Kidney (tissue), 14 donors: ENCODE data around the gene TEX55. TPM values are rescaled to one million over a fixed set of nuclear protein-coding genes. Genes with fewer than 3 reads are reported as not detected.
"Not testable (repeated sequence)": the region's sequence is repeated elsewhere in the genome, so short reads cannot be mapped to it uniquely, and the experiment has no call there.

Experiments used
- DNase-seq, 5 donors: peaks; one replicate each; pipeline ENCODE4 v3.0.0-alpha.2; 2013 to 2020
- FAIRE-seq: peaks from 2 replicates; lab custom pipeline; 2012; peaks lifted over from hg19 to GRCh38; lab: Jason Lieb, UNC
- H3K27ac ChIP-seq, 2 donors: one replicate each; pipeline ENCODE4 v1.7.0; 2013; ENCODE audit warnings: low read depth in 2 of 2, low read length in 2 of 2, inconsistent platforms in 1 of 2
- H3K27me3 ChIP-seq: one replicate; pipeline ENCODE4 v1.7.1; 2013; ENCODE audit warnings: low read length, inconsistent platforms; ENCODE audit not compliant: control insufficient read depth, insufficient read depth
- H3K36me3 ChIP-seq, 3 donors: one replicate each; pipeline versions ENCODE4 v1.7.0 to v1.7.1; 2013; ENCODE audit warnings: low read length in 3 of 3, control low read depth in 1 of 3, inconsistent platforms in 1 of 3; ENCODE audit not compliant: insufficient read depth in 3 of 3, control insufficient read depth in 2 of 3
- H3K4me1 ChIP-seq, 3 donors: one replicate each; pipeline versions ENCODE4 v1.7.0 to v1.7.1; 2013; ENCODE audit warnings: low read length in 3 of 3, inconsistent platforms in 1 of 3, low read depth in 1 of 3; ENCODE audit not compliant: control insufficient read depth in 2 of 3, insufficient read depth in 2 of 3
- H3K4me3 ChIP-seq, 3 donors: one replicate each; pipeline versions ENCODE4 v1.7.0 to v1.8.1; 2013; ENCODE audit warnings: low read length in 3 of 3, control low read depth in 1 of 3, inconsistent platforms in 1 of 3
- H3K9ac ChIP-seq, 3 donors: one replicate each; pipeline versions ENCODE4 v1.7.0 to v1.7.1; 2013; ENCODE audit warnings: low read length in 3 of 3, control low read depth in 1 of 3, inconsistent platforms in 1 of 3
- H3K9me3 ChIP-seq, 3 donors: one replicate each; pipeline versions ENCODE4 v1.7.0 to v1.7.1; 2013; ENCODE audit warnings: low read length in 3 of 3, control low read depth in 1 of 3, inconsistent platforms in 1 of 3; ENCODE audit not compliant: control insufficient read depth in 2 of 3, insufficient read depth in 1 of 3
- intact Hi-C: fragments of 100-400 bp; cut with DNase I; formaldehyde crosslinking; loops from one replicate; pipeline ENCODE4 v1.11.1; 2022
- polyA plus RNA-seq: library from polyadenylated mRNA; stranded (reverse); fragments of 350-450 nt; fragmentation: Illumina TruSeq; extraction: RNeasy Lipid Tissue Mini Kit (QIAGEN cat#74804); gene quantifications from one replicate; pipeline ENCODE4 v1.2.3, GENCODE V29; 2014; ENCODE audit warnings: low read depth, low replicate concordance; ENCODE audit not compliant: insufficient read depth
- total RNA-seq: library from RNA; stranded (reverse); fragmentation: NEBNext Ultra II Directional; extraction: Animal tissue kit (Norgen Biotek cat#: 25700); gene quantifications from one replicate; pipeline ENCODE4 v1.2.1, GENCODE V29; 2021
- TF ChIP-seq, protein P1 (sequence below): IDR thresholded peaks from 3 replicates; pipeline ENCODE4 v1.5.1; 2012; ENCODE audit warnings: mild to moderate bottlenecking, moderate library complexity, borderline replicate concordance; ENCODE audit not compliant: insufficient read depth; ENCODE audit errors: extremely low read depth
- donor health status: control.
- donor health status: control.
- donor health status: control.
- donor health status: control.
- donor health status: control.
- donor health status: DM: yes; HTN: yes; CAD: no.
- donor health status: Normal renal cell carcinoma (clear cell type).

Gene TEX55
- total and polyA plus RNA-seq, 2 donors from 2014 or later: not detected

DNA sequence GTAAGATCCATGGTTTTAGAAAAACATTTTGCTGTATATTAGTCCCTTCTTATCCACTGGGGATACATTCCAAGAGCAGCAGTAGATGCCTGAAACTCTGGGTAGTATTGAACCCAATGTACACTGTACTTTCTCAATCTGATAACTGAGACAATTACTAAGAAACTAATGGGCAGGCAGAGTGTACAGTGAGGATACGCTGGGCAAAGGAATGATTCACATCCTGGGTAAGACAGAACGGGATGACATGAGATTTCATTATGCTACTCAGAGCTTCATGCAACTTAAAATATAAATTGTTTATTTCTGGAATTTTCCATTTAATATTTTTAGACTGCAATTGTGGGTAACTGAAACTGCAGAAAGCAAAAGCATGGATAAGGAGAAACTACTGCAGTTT lies 46.2 kb upstream of the TEX55 start:
- TF ChIP-seq, protein P1, sequence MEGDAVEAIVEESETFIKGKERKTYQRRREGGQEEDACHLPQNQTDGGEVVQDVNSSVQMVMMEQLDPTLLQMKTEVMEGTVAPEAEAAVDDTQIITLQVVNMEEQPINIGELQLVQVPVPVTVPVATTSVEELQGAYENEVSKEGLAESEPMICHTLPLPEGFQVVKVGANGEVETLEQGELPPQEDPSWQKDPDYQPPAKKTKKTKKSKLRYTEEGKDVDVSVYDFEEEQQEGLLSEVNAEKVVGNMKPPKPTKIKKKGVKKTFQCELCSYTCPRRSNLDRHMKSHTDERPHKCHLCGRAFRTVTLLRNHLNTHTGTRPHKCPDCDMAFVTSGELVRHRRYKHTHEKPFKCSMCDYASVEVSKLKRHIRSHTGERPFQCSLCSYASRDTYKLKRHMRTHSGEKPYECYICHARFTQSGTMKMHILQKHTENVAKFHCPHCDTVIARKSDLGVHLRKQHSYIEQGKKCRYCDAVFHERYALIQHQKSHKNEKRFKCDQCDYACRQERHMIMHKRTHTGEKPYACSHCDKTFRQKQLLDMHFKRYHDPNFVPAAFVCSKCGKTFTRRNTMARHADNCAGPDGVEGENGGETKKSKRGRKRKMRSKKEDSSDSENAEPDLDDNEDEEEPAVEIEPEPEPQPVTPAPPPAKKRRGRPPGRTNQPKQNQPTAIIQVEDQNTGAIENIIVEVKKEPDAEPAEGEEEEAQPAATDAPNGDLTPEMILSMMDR: no peak
- intact Hi-C loops: loop anchor here (2.0 kb wide), 1 partner anchor 219 kb away; no protein-coding TSS in a partner anchor
- Histone ChIP-seq H3K4me1 (no peaks in the 10 kb centered on the region), H3K9ac (no peak overlapping the region), H3K27ac (no peak overlapping the region), H3K36me3 (no peaks in the 10 kb centered on the region), H3K4me3 (no peak overlapping the region), H3K9me3 (no peaks in the 10 kb centered on the region), H3K27me3 (no peaks in the 10 kb centered on the region)
- no peak for FAIRE-seq
- no peak for DNase-seq

DNA sequence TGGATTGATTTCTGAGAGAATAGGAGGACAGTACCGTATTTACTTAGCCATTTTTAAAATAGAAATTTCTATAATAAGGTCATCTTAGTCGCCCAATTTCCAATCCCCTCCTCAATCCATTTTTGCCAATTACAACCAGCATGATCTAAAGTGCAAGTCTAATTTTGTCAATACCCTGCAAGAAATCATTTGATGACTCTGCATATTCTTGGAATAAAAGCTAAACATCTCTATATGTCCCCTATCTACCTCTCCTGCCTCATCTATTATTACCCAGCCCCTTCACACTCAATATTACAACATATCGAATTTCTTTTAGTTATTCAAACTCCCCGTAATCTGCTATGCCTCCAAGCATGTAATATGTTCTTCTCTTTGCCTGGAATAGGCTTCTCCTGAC lies 41.9 kb upstream of the TEX55 start:
- H3K9me3 ChIP-seq: no peaks in the 10 kb centered on the region
- intact Hi-C loops: no loop called here
- H3K27ac ChIP-seq: no peak overlapping the region
- no peak for FAIRE-seq
- H3K27me3 ChIP-seq: no peaks in the 10 kb centered on the region
- H3K9ac ChIP-seq: no peak overlapping the region
- TF ChIP-seq, protein P1: no peak
- no peaks in the 10 kb centered on the region for H3K36me3 ChIP-seq
- DNase-seq: no peak
- no peaks in the 10 kb centered on the region for H3K4me1 ChIP-seq
- no peak overlapping the region for H3K4me3 ChIP-seq

DNA sequence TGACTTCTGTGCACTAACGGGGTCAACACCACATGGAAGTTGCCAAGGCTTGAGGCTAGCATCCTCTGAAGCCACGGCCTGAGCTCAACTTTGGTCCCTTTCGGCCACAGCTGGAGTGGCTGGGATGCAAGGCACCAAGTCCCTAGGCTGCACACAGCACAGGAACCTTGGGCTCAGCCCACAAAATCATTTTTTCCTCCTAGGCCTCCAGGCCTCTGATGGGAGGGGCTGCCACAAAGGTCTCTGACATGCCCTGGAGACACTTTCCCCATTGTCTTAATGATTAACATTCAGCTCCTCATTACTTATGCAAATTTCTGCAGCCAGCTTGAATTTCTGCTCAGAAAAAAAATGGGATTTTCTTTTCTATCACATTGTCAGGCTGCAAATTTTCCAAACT lies 27.6 kb upstream of the TEX55 start:
- intact Hi-C loops, H3K4me3 ChIP-seq, H3K27me3 ChIP-seq, FAIRE-seq, H3K36me3 ChIP-seq, H3K4me1 ChIP-seq, H3K9me3 ChIP-seq, DNase-seq, H3K27ac ChIP-seq, H3K9ac ChIP-seq: not testable (repeated sequence)

DNA sequence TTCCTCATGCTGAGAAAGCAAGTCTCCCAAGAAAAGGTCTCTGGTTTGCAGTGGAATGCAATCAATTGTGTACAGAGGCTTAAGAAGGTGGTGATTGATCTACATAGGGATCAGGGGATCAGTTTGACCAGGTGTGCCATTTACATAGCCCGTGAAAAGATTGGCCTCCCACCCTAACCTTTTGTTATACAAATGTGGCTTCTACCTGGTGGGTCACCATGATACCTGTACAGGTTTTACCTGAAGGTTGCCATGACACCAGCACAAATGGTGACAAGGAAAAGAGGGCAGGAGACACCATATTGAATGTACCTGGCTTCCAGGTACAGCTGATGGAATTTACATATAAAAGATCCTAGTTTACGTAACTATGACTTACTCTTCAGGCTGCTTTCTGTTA lies 25.5 kb upstream of the TEX55 start:
- DNase-seq (no peak), FAIRE-seq (no peak)
- Histone ChIP-seq H3K4me1 (no peaks in the 10 kb centered on the region), H3K4me3 (no peak overlapping the region), H3K36me3 (no peaks in the 10 kb centered on the region), H3K9me3 (peaks cover 0 to 4% (median 0%) of the 10 kb centered on the region in 3 donors), H3K27me3 (no peaks in the 10 kb centered on the region), H3K9ac (no peak overlapping the region), H3K27ac (no peak overlapping the region)
- intact Hi-C loops: no loop called here
- TF ChIP-seq, protein P1: no peak
